Lung (tissue), 12 donors: ENCODE measurements around the gene VTI1A. TPM values are rescaled to one million over a fixed set of nuclear protein-coding genes. Genes with fewer than 3 reads are reported as not detected.

Source experiments
- ATAC-seq: fragments of 200-7000 bp; cut with Tn5 transposase; one replicate; pipeline ENCODE4 v1.9.1; 2020; ENCODE audit warnings: moderate number of reproducible peaks; ENCODE audit not compliant: insufficient read depth, low FRiP score
- DNase-seq, 3 donors: peaks; one replicate each; pipeline ENCODE4 v3.0.0-alpha.2; 2013 to 2017
- H3K27ac ChIP-seq, 2 donors: one replicate each; pipeline ENCODE4 v1.5.1; 2013; ENCODE audit warnings: mild to moderate bottlenecking in 2 of 2, moderate library complexity in 2 of 2, control low read depth in 1 of 2, inconsistent platforms in 1 of 2, low read depth in 1 of 2, low read length in 1 of 2
- H3K27me3 ChIP-seq, 3 donors: one replicate each; pipeline ENCODE4 v1.5.1; 2013; ENCODE audit warnings: low read length in 2 of 3; ENCODE audit not compliant: control insufficient read depth in 3 of 3, insufficient read depth in 3 of 3
- H3K36me3 ChIP-seq, 4 donors: one replicate each; pipeline ENCODE4 v1.5.1; 2013; ENCODE audit warnings: low read length in 4 of 4, mild to moderate bottlenecking in 1 of 4, moderate library complexity in 1 of 4; ENCODE audit not compliant: control insufficient read depth in 4 of 4, insufficient read depth in 4 of 4
- H3K4me1 ChIP-seq, 5 donors: one replicate each; pipeline ENCODE4 v1.5.1; 2013; ENCODE audit warnings: low read length in 5 of 5, mild to moderate bottlenecking in 2 of 5, moderate library complexity in 1 of 5; ENCODE audit not compliant: control insufficient read depth in 5 of 5, insufficient read depth in 5 of 5
- H3K4me3 ChIP-seq: one replicate; pipeline ENCODE4 v1.5.1; 2013; ENCODE audit warnings: mild to moderate bottlenecking, control low read depth, moderate library complexity
- H3K9ac ChIP-seq, 2 donors: one replicate each; pipeline ENCODE4 v1.5.1; 2013; ENCODE audit warnings: low read length in 2 of 2, control low read depth in 1 of 2; ENCODE audit not compliant: insufficient read depth in 1 of 2
- H3K9me3 ChIP-seq, 4 donors: one replicate each; pipeline ENCODE4 v1.5.1; 2013; ENCODE audit warnings: low read length in 3 of 4, mild to moderate bottlenecking in 1 of 4, moderate library complexity in 1 of 4; ENCODE audit not compliant: control insufficient read depth in 4 of 4, insufficient read depth in 3 of 4
- WGBS, 2 donors: extraction: QIAGEN DNeasy Blood & Tissue Kit; methylation state at CpG; one replicate each; pipeline ENCODE4 v1.1.7; 2013; 5-methylcytosine and 5-hydroxymethylcytosine counted together
- polyA plus RNA-seq, 2 donors: library from polyadenylated mRNA; stranded (reverse); fragments of 200-250 nt; gene quantifications; one replicate each; pipeline ENCODE4 v1.2.1, GENCODE V29; 2013
- total RNA-seq, 2 donors: library from RNA; depleted of rRNA in 1 of 2; stranded (reverse); fragments of >200 nt in 1 of 2; gene quantifications; one replicate each; pipeline ENCODE4 v1.2.1, GENCODE V29; 2014 to 2021
- TF ChIP-seq, protein P1 (sequence below): IDR thresholded peaks from 2 replicates; pipeline ENCODE4 v1.5.1; 2012; ENCODE audit warnings: mild to moderate bottlenecking; ENCODE audit errors: control extremely low read depth, extremely low read depth
- donor health status: control.
- donor health status: control.
- donor health status: Bipolar disorder and iron deficiency.
- donor health status: healthy.
- donor health status: DM: yes; HTN: yes; CAD: no.

The VTI1A gene
- total and polyA plus RNA-seq, 4 donors, result 9.2 to 48.2 (median 28.4) TPM

GRCh38 chr10:112817981-112818777, 371.2 kb downstream of the VTI1A start:
- TF ChIP-seq, protein P1, sequence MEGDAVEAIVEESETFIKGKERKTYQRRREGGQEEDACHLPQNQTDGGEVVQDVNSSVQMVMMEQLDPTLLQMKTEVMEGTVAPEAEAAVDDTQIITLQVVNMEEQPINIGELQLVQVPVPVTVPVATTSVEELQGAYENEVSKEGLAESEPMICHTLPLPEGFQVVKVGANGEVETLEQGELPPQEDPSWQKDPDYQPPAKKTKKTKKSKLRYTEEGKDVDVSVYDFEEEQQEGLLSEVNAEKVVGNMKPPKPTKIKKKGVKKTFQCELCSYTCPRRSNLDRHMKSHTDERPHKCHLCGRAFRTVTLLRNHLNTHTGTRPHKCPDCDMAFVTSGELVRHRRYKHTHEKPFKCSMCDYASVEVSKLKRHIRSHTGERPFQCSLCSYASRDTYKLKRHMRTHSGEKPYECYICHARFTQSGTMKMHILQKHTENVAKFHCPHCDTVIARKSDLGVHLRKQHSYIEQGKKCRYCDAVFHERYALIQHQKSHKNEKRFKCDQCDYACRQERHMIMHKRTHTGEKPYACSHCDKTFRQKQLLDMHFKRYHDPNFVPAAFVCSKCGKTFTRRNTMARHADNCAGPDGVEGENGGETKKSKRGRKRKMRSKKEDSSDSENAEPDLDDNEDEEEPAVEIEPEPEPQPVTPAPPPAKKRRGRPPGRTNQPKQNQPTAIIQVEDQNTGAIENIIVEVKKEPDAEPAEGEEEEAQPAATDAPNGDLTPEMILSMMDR, result no peak
- H3K4me1 ChIP-seq, result peaks cover 0 to 24% (median 13%) of the 10 kb centered on the region in 5 donors
- H3K27ac ChIP-seq, result no peak overlapping the region
- H3K9me3 ChIP-seq, result peaks cover 0 to 2% (median 0%) of the 10 kb centered on the region in 4 donors
- WGBS, 2 donors, result 93 to 95% methylated on average over 14 of the region's 14 CpGs
- H3K36me3 ChIP-seq, result peaks cover 0 to 3% (median 0%) of the 10 kb centered on the region in 4 donors
- ATAC-seq, result no peak
- no peak overlapping the region for H3K4me3 ChIP-seq
- no peak for DNase-seq
- no peaks in the 10 kb centered on the region for H3K27me3 ChIP-seq
- no peak overlapping the region for H3K9ac ChIP-seq

GRCh38 chr10:112819231-112819630, 372.2 kb downstream of the VTI1A start:
- Histone ChIP-seq H3K9me3 (peaks cover 0 to 2% (median 0%) of the 10 kb centered on the region in 4 donors), H3K9ac (no peak overlapping the region), H3K4me3 (no peak overlapping the region), H3K36me3 (peaks cover 0 to 3% (median 0%) of the 10 kb centered on the region in 4 donors), H3K4me1 (peaks cover 0 to 24% (median 13%) of the 10 kb centered on the region in 5 donors), H3K27me3 (no peaks in the 10 kb centered on the region), H3K27ac (no peak overlapping the region)
- DNase-seq (no peak), ATAC-seq (no peak)
- 59 to 83% methylated on average over 7 of the region's 7 CpGs for WGBS, 2 donors
- TF ChIP-seq, protein P1, result no peak

GRCh38 chr10:112820320-112820719, 373.3 kb downstream of the VTI1A start:
- no peak overlapping the region for H3K9ac ChIP-seq

More at GRCh38 chr10:112820320-112820719, 373.3 kb downstream of the VTI1A start:
- no peak overlapping the region for H3K4me3 ChIP-seq
- WGBS, 2 donors, result 89 to 95% methylated on average over 1 of the region's 1 CpG
- peaks cover 0 to 2% (median 0%) of the 10 kb centered on the region in 4 donors for H3K36me3 ChIP-seq
- ATAC-seq (no peak), DNase-seq (no peak)
- TF ChIP-seq, protein P1, result no peak
- no peaks in the 10 kb centered on the region for H3K27me3 ChIP-seq
- H3K4me1 ChIP-seq, result peaks cover 0 to 24% (median 13%) of the 10 kb centered on the region in 5 donors
- peaks cover 0 to 2% (median 0%) of the 10 kb centered on the region in 4 donors for H3K9me3 ChIP-seq
- no peak overlapping the region for H3K27ac ChIP-seq
